ENCODE measurements around the gene RCOR1.

RCOR1 gene

GRCh38 chr14:102593061-102593824 is 794 bp downstream of the RCOR1 start:
- H3K4me3 ChIP-seq (ENCODE audit: low read length) = peak overlapping the region; percentile 93
- no peak overlapping the region for H4K5ac ChIP-seq (ENCODE audit: low read length)
- H3K27ac ChIP-seq (ENCODE audit: low read depth, low read length) = peak overlapping the region; percentile 88
- peak overlapping the region; percentile 98 for H3K18ac ChIP-seq (ENCODE audit: low read length)
- H3K56ac ChIP-seq (ENCODE audit: low read length) = peak overlapping the region; percentile 97
- peak overlapping the region; percentile 97 for H3K9ac ChIP-seq (ENCODE audit: low read length)
- H2BK5ac ChIP-seq (ENCODE audit: low read length) = peak overlapping the region; percentile 41
- H2AK5ac ChIP-seq (ENCODE audit: low read length) = no peak overlapping the region
- H4K8ac ChIP-seq (ENCODE audit: low read depth, low read length) = peak overlapping the region; percentile 98
- WGBS (ENCODE audit: extremely low coverage, insufficient coverage, low lambda C conversion rate) = no CpG with 5 or more reads among the region's 75 CpGs
- H2BK120ac ChIP-seq (ENCODE audit: low read depth, low read length) = no peak overlapping the region
- H3K79me2 ChIP-seq (ENCODE audit: control insufficient read depth, insufficient read depth, low read length) = peaks cover 44% of the 10 kb centered on the region
- H3K4me1 ChIP-seq (ENCODE audit: control insufficient read depth, low read depth, low read length) = peaks cover 12% of the 10 kb centered on the region
- no peak overlapping the region for H2BK15ac ChIP-seq (replicated peaks; ENCODE audit: low read depth)
- peak; percentile 61 for DNase-seq
- H3K23ac ChIP-seq (ENCODE audit: low read length) = peak overlapping the region; percentile 80
- H3K36me3 ChIP-seq (ENCODE audit: control insufficient read depth, insufficient read depth, low read length) = no peaks in the 10 kb centered on the region
- H3K4me2 ChIP-seq (ENCODE audit: low read length) = peak overlapping the region; percentile 63
- peak overlapping the region; percentile 89 for H3K4ac ChIP-seq (ENCODE audit: low read depth, low read length)
- peaks cover 7% of the 10 kb centered on the region for H3K79me1 ChIP-seq (ENCODE audit: low read length)
- H3K27me3 ChIP-seq (ENCODE audit: insufficient read depth, low read length, poor library complexity) = no peaks in the 10 kb centered on the region

- peak overlapping the region; percentile 93 for H3K4me3 ChIP-seq (ENCODE audit: low read length)
- H3K4ac ChIP-seq (ENCODE audit: low read depth, low read length) = no peak overlapping the region
- peak overlapping the region; percentile 98 for H3K18ac ChIP-seq (ENCODE audit: low read length)
- no peak overlapping the region for H4K8ac ChIP-seq (ENCODE audit: low read depth, low read length)
- no peaks in the 10 kb centered on the region for H3K27me3 ChIP-seq (ENCODE audit: insufficient read depth, low read length, poor library complexity)
- peak overlapping the region; percentile 63 for H3K4me2 ChIP-seq (ENCODE audit: low read length)
- H3K27ac ChIP-seq (ENCODE audit: low read depth, low read length) = no peak overlapping the region
- H2AK5ac ChIP-seq (ENCODE audit: low read length) = no peak overlapping the region
- peak overlapping the region; percentile 97 for H3K9ac ChIP-seq (ENCODE audit: low read length)
- H3K36me3 ChIP-seq (ENCODE audit: control insufficient read depth, insufficient read depth, low read length) = no peaks in the 10 kb centered on the region
- DNase-seq = no peak
- no peak overlapping the region for H3K23ac ChIP-seq (ENCODE audit: low read length)
- peaks cover 7% of the 10 kb centered on the region for H3K79me1 ChIP-seq (ENCODE audit: low read length)
- no CpG with 5 or more reads among the region's 6 CpGs for WGBS (ENCODE audit: extremely low coverage, insufficient coverage, low lambda C conversion rate)
- H3K56ac ChIP-seq (ENCODE audit: low read length) = peak overlapping the region; percentile 97
- no peak overlapping the region for H2BK120ac ChIP-seq (ENCODE audit: low read depth, low read length)
- peaks cover 46% of the 10 kb centered on the region for H3K79me2 ChIP-seq (ENCODE audit: control insufficient read depth, insufficient read depth, low read length)
- H2BK5ac ChIP-seq (ENCODE audit: low read length) = no peak overlapping the region
- H3K4me1 ChIP-seq (ENCODE audit: control insufficient read depth, low read depth, low read length) = peaks cover 12% of the 10 kb centered on the region
- no peak overlapping the region for H4K5ac ChIP-seq (ENCODE audit: low read length)
- no peak overlapping the region for H2BK15ac ChIP-seq (replicated peaks; ENCODE audit: low read depth)
These were observed 1.3 kb downstream of the RCOR1 start for GRCh38 chr14:102593825-102594137.

- Histone ChIP-seq H3K79me1 (ENCODE audit: low read length) (peaks cover 7% of the 10 kb centered on the region), H3K27me3 (ENCODE audit: insufficient read depth, low read length, poor library complexity) (no peaks in the 10 kb centered on the region), H2BK120ac (ENCODE audit: low read depth, low read length) (no peak overlapping the region), H3K27ac (ENCODE audit: low read depth, low read length) (no peak overlapping the region), H4K5ac (ENCODE audit: low read length) (no peak overlapping the region), H3K9ac (ENCODE audit: low read length) (peak overlapping the region; percentile 97), H2BK15ac (replicated peaks; ENCODE audit: low read depth) (no peak overlapping the region), H3K23ac (ENCODE audit: low read length) (no peak overlapping the region), H3K4ac (ENCODE audit: low read depth, low read length) (no peak overlapping the region), H3K18ac (ENCODE audit: low read length) (no peak overlapping the region), H3K56ac (ENCODE audit: low read length) (no peak overlapping the region), H2AK5ac (ENCODE audit: low read length) (no peak overlapping the region), H3K36me3 (ENCODE audit: control insufficient read depth, insufficient read depth, low read length) (no peaks in the 10 kb centered on the region), H2BK5ac (ENCODE audit: low read length) (no peak overlapping the region), H3K4me1 (ENCODE audit: control insufficient read depth, low read depth, low read length) (peaks cover 11% of the 10 kb centered on the region), H4K8ac (ENCODE audit: low read depth, low read length) (no peak overlapping the region), H3K4me3 (ENCODE audit: low read length) (no peak overlapping the region), H3K4me2 (ENCODE audit: low read length) (peak overlapping the region; percentile 63), H3K79me2 (ENCODE audit: control insufficient read depth, insufficient read depth, low read length) (peaks cover 51% of the 10 kb centered on the region)
- DNase-seq = peak; percentile 76
- no CpG with 5 or more reads among the region's 7 CpGs for WGBS (ENCODE audit: extremely low coverage, insufficient coverage, low lambda C conversion rate)
These were observed 2.2 kb downstream of the RCOR1 start for GRCh38 chr14:102594514-102595175.

GRCh38 chr14:102601378-102601925 is 9.0 kb downstream of the RCOR1 start:
- Histone ChIP-seq H2AK5ac (ENCODE audit: low read length) (no peak overlapping the region), H3K36me3 (ENCODE audit: control insufficient read depth, insufficient read depth, low read length) (no peaks in the 10 kb centered on the region), H3K27me3 (ENCODE audit: insufficient read depth, low read length, poor library complexity) (no peaks in the 10 kb centered on the region), H3K79me2 (ENCODE audit: control insufficient read depth, insufficient read depth, low read length) (peaks cover 70% of the 10 kb centered on the region), H3K4me2 (ENCODE audit: low read length) (no peak overlapping the region), H3K4me1 (ENCODE audit: control insufficient read depth, low read depth, low read length) (no peaks in the 10 kb centered on the region), H3K27ac (ENCODE audit: low read depth, low read length) (no peak overlapping the region), H3K4ac (ENCODE audit: low read depth, low read length) (no peak overlapping the region), H2BK120ac (ENCODE audit: low read depth, low read length) (no peak overlapping the region), H3K9ac (ENCODE audit: low read length) (no peak overlapping the region), H2BK5ac (ENCODE audit: low read length) (no peak overlapping the region), H2BK15ac (replicated peaks; ENCODE audit: low read depth) (no peak overlapping the region), H4K8ac (ENCODE audit: low read depth, low read length) (no peak overlapping the region), H3K4me3 (ENCODE audit: low read length) (no peak overlapping the region), H3K18ac (ENCODE audit: low read length) (no peak overlapping the region), H3K56ac (ENCODE audit: low read length) (no peak overlapping the region), H3K79me1 (ENCODE audit: low read length) (peaks cover 6% of the 10 kb centered on the region), H4K5ac (ENCODE audit: low read length) (no peak overlapping the region), H3K23ac (ENCODE audit: low read length) (no peak overlapping the region)
- no CpG with 5 or more reads among the region's 1 CpG for WGBS (ENCODE audit: extremely low coverage, insufficient coverage, low lambda C conversion rate)
- DNase-seq = no peak

- H2AK5ac ChIP-seq (ENCODE audit: low read length) = no peak overlapping the region
- no peak overlapping the region for H3K27ac ChIP-seq (ENCODE audit: low read depth, low read length)
- no CpG with 5 or more reads among the region's 16 CpGs for WGBS (ENCODE audit: extremely low coverage, insufficient coverage, low lambda C conversion rate)
- H2BK5ac ChIP-seq (ENCODE audit: low read length) = no peak overlapping the region
- no peak overlapping the region for H4K8ac ChIP-seq (ENCODE audit: low read depth, low read length)
- H3K4me3 ChIP-seq (ENCODE audit: low read length) = no peak overlapping the region
- DNase-seq = no peak
- H2BK15ac ChIP-seq (replicated peaks; ENCODE audit: low read depth) = no peak overlapping the region
- H2BK120ac ChIP-seq (ENCODE audit: low read depth, low read length) = no peak overlapping the region
- no peaks in the 10 kb centered on the region for H3K36me3 ChIP-seq (ENCODE audit: control insufficient read depth, insufficient read depth, low read length)
- no peak overlapping the region for H3K23ac ChIP-seq (ENCODE audit: low read length)
- no peak overlapping the region for H3K56ac ChIP-seq (ENCODE audit: low read length)
- no peaks in the 10 kb centered on the region for H3K27me3 ChIP-seq (ENCODE audit: insufficient read depth, low read length, poor library complexity)
- H3K18ac ChIP-seq (ENCODE audit: low read length) = no peak overlapping the region
- no peak overlapping the region for H3K4ac ChIP-seq (ENCODE audit: low read depth, low read length)
- no peaks in the 10 kb centered on the region for H3K4me1 ChIP-seq (ENCODE audit: control insufficient read depth, low read depth, low read length)
- peaks cover 71% of the 10 kb centered on the region for H3K79me2 ChIP-seq (ENCODE audit: control insufficient read depth, insufficient read depth, low read length)
- no peak overlapping the region for H3K9ac ChIP-seq (ENCODE audit: low read length)
- H4K5ac ChIP-seq (ENCODE audit: low read length) = no peak overlapping the region
- peaks cover 6% of the 10 kb centered on the region for H3K79me1 ChIP-seq (ENCODE audit: low read length)
- H3K4me2 ChIP-seq (ENCODE audit: low read length) = no peak overlapping the region
These were observed 10.2 kb downstream of the RCOR1 start for GRCh38 chr14:102602421-102603292.

Measured in mesendoderm (in vitro differentiated cells).